ENCODE results near the gene RNF207.

RNF207 gene

GRCh38 chr1:6269296-6269695 is 63.4 kb downstream of the RNF207 start:
- TF ChIP-seq CTCF (IDR thresholded peaks at IDR 0.05; ENCODE audit: insufficient read depth, low read length, poor library complexity, severe bottlenecking) = no peak
- H3K27me3 ChIP-seq (replicated peaks; ENCODE audit: control insufficient read depth, insufficient read depth, low read length) = no peaks in the 10 kb centered on the region
- no peak overlapping the region for H3K4me3 ChIP-seq (replicated peaks; ENCODE audit: low read depth, low read length)
- no peaks in the 10 kb centered on the region; the same call in 1 of the 2 replicates for H3K36me3 ChIP-seq (ENCODE audit: control insufficient read depth, insufficient read depth, low read length)
- DNase-seq (ENCODE audit: extremely low read depth, insufficient read length) = no peak

- no peaks in the 10 kb centered on the region; the same call in none of the 2 replicates for H3K36me3 ChIP-seq (ENCODE audit: control insufficient read depth, insufficient read depth, low read length)
- no peak for TF ChIP-seq CTCF (IDR thresholded peaks at IDR 0.05; ENCODE audit: insufficient read depth, low read length, poor library complexity, severe bottlenecking)
- DNase-seq (ENCODE audit: extremely low read depth, insufficient read length) = no peak
These were observed 63.9 kb downstream of the RNF207 start for GRCh38 chr1:6269720-6270400.

GRCh38 chr1:6270401-6270800 is 64.5 kb downstream of the RNF207 start:
- DNase-seq (ENCODE audit: extremely low read depth, insufficient read length) = no peak
- no peak for TF ChIP-seq CTCF (IDR thresholded peaks at IDR 0.05; ENCODE audit: insufficient read depth, low read length, poor library complexity, severe bottlenecking)
- H3K4me3 ChIP-seq (replicated peaks; ENCODE audit: low read depth, low read length) = no peak overlapping the region
- H3K27me3 ChIP-seq (replicated peaks; ENCODE audit: control insufficient read depth, insufficient read depth, low read length) = no peaks in the 10 kb centered on the region
- no peaks in the 10 kb centered on the region; the same call in none of the 2 replicates for H3K36me3 ChIP-seq (ENCODE audit: control insufficient read depth, insufficient read depth, low read length)

More at GRCh38 chr1:6269720-6270400, 63.9 kb downstream of the RNF207 start:
- Histone ChIP-seq H3K27me3 (replicated peaks; ENCODE audit: control insufficient read depth, insufficient read depth, low read length) (no peaks in the 10 kb centered on the region), H3K4me3 (replicated peaks; ENCODE audit: low read depth, low read length) (no peak overlapping the region)
